Testis (tissue), 3 donors: ENCODE measurements around the gene SLC7A5. TPM values are rescaled to one million over a fixed set of nuclear protein-coding genes. Genes with fewer than 3 reads are reported as not detected.

Experiments
- DNase-seq: peaks from one replicate; pipeline ENCODE4 v3.0.0-alpha.2; 2019
- H3K27ac ChIP-seq, 2 donors: fragments of 200-600 bp; sonication (generic); one replicate each; pipeline ENCODE4 v1.5.1; 2019
- H3K27me3 ChIP-seq: fragments of 200-600 bp; sonication (generic); one replicate; pipeline ENCODE4 v1.5.1; 2019
- H3K36me3 ChIP-seq: fragments of 200-600 bp; sonication (generic); one replicate; pipeline ENCODE4 v1.5.1; 2017; ENCODE audit warnings: low read depth; ENCODE audit errors: missing control alignments
- H3K4me1 ChIP-seq: fragments of 200-600 bp; sonication (generic); one replicate; pipeline ENCODE4 v1.5.1; 2019
- H3K4me3 ChIP-seq, 2 donors: fragments of 200-600 bp; sonication (generic); one replicate each; pipeline ENCODE4 v1.5.1; 2017 to 2019
- H3K9me3 ChIP-seq: fragments of 200-600 bp; sonication (generic); one replicate; pipeline ENCODE4 v1.5.1; 2017
- POLR2A ChIP-seq: fragments of 450-650 bp; IDR thresholded peaks from one replicate; pipeline ENCODE4 v1.6.1; 2017; ENCODE audit warnings: antibody characterized with exemption, mild to moderate bottlenecking, moderate library complexity
- WGBS, 2 donors: methylation state at CpG; one replicate each; pipeline ENCODE4 v1.1.5; 2018; 5-methylcytosine and 5-hydroxymethylcytosine counted together
- intact Hi-C: fragments of 100-400 bp; cut with DNase I; formaldehyde crosslinking; loops from one replicate; pipeline ENCODE4 v1.15.1; 2023; ENCODE audit warnings: low total_unique reads
- polyA plus RNA-seq: library from polyadenylated mRNA; stranded (reverse); fragments of 350-450 nt; fragmentation: Illumina TruSeq; extraction: RNeasy Lipid Tissue Mini Kit (QIAGEN cat#74804); gene quantifications from one replicate; pipeline ENCODE4 v1.2.3, GENCODE V29; 2014; ENCODE audit warnings: low read depth, low replicate concordance; ENCODE audit not compliant: insufficient read depth
- total RNA-seq, 2 donors: library from RNA; depleted of rRNA; stranded (reverse); fragments of >200 nt; gene quantifications; one replicate each; pipeline ENCODE4 v1.2.3, GENCODE V29; 2016
- TF ChIP-seq, protein P1 (sequence below), 3 experiments: fragments of 450-650 bp in 2 of 3; fragments of 200-600 bp in 1 of 3; sonication (generic) in 1 of 3; IDR thresholded peaks; one replicate each; pipeline ENCODE4 v1.5.1; 2016 to 2019; ENCODE audit warnings: antibody characterized with exemption in 3 of 3, mild to moderate bottlenecking in 2 of 3, moderate library complexity in 1 of 3

SLC7A5 gene
- total and polyA plus RNA-seq, 3 donors from 2014 or later = 179 to 290 (median 263) TPM

GRCh38 chr16:87800497-87800896 is 68.8 kb downstream of the SLC7A5 start:
- H3K36me3 ChIP-seq = no peaks in the 10 kb centered on the region
- H3K27ac ChIP-seq = no peak overlapping the region
- no peaks in the 10 kb centered on the region for H3K9me3 ChIP-seq
- no peak overlapping the region for H3K4me3 ChIP-seq
- TF ChIP-seq, protein P1, sequence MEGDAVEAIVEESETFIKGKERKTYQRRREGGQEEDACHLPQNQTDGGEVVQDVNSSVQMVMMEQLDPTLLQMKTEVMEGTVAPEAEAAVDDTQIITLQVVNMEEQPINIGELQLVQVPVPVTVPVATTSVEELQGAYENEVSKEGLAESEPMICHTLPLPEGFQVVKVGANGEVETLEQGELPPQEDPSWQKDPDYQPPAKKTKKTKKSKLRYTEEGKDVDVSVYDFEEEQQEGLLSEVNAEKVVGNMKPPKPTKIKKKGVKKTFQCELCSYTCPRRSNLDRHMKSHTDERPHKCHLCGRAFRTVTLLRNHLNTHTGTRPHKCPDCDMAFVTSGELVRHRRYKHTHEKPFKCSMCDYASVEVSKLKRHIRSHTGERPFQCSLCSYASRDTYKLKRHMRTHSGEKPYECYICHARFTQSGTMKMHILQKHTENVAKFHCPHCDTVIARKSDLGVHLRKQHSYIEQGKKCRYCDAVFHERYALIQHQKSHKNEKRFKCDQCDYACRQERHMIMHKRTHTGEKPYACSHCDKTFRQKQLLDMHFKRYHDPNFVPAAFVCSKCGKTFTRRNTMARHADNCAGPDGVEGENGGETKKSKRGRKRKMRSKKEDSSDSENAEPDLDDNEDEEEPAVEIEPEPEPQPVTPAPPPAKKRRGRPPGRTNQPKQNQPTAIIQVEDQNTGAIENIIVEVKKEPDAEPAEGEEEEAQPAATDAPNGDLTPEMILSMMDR (IDR thresholded peaks at IDR 0.05) = no peak
- TF ChIP-seq POLR2A = no peak
- intact Hi-C loops = no loop called here
- no peaks in the 10 kb centered on the region for H3K4me1 ChIP-seq
- WGBS, 2 donors = 92 to 93% methylated on average over 5 to 6 of the region's 6 CpGs
- no peaks in the 10 kb centered on the region for H3K27me3 ChIP-seq
- DNase-seq = no peak

DNA sequence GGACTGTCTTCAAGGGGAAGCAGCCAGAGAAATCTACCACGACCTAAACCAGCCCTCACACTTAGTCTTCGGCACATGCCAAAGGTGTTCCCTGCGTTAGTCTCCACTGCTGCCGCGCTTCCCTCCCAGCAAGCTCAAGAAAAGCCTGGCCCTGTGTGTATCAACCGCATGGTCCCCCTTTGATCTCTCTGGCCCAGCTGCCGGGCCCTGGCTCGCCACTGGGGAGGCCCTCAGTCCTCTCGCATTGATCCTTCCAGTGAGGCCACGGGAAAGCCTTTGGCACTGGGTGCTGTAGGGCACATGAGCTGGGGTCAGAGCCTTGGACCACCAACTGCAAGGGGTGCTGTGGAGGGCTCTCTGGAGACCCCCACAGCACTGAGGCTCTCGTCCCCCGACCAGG is 74.0 kb downstream of the SLC7A5 start:
- no peaks in the 10 kb centered on the region for H3K9me3 ChIP-seq
- H3K27ac ChIP-seq = no peak overlapping the region
- H3K4me1 ChIP-seq = no peaks in the 10 kb centered on the region
- H3K27me3 ChIP-seq = no peaks in the 10 kb centered on the region
- no peaks in the 10 kb centered on the region for H3K36me3 ChIP-seq
- TF ChIP-seq, protein P1 (IDR thresholded peaks at IDR 0.05) = no peak
- TF ChIP-seq POLR2A = no peak
- no peak for DNase-seq
- H3K4me3 ChIP-seq = no peak overlapping the region
- WGBS, 2 donors = 95% methylated on average over 11 to 12 of the region's 12 CpGs
- intact Hi-C loops = no loop called here

DNA sequence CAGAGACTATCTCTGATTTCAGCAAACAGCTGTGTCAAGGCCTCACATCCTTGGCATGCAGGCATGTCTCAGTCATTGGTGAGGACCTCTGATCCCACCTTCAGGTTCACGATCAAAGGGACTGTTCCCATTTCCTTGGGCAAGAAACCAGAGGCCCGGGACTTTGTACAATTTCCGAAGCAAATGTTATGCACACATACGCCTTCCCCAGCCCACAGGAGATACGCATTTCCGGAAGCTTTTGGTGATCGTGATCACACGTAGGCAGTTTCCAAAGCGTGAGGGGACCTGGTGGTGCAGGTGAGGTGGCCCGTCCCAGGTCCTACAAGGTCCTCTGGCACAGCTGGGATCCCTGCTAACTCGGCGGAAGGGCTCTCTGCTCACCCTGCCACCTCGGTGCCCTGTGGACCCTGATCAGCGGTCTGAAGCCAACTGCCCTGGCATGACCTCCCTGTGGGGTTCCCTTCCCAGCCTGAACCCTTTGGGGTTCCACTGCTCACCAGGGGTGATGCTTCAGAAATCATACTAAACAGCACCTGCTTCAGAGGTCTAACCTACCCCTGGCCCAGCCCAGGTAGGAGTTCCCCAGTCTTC is 74.7 kb downstream of the SLC7A5 start:
- H3K27me3 ChIP-seq = no peaks in the 10 kb centered on the region
- no peaks in the 10 kb centered on the region for H3K4me1 ChIP-seq
- intact Hi-C loops = no loop called here
- TF ChIP-seq, protein P1 (IDR thresholded peaks at IDR 0.05) = no peak
- no peak for TF ChIP-seq POLR2A
- no peak overlapping the region for H3K4me3 ChIP-seq
- no peak overlapping the region for H3K27ac ChIP-seq
- DNase-seq = no peak
- H3K9me3 ChIP-seq = no peaks in the 10 kb centered on the region
- H3K36me3 ChIP-seq = no peaks in the 10 kb centered on the region
- 83 to 95% methylated on average over 11 to 14 of the region's 14 CpGs for WGBS, 2 donors

DNA sequence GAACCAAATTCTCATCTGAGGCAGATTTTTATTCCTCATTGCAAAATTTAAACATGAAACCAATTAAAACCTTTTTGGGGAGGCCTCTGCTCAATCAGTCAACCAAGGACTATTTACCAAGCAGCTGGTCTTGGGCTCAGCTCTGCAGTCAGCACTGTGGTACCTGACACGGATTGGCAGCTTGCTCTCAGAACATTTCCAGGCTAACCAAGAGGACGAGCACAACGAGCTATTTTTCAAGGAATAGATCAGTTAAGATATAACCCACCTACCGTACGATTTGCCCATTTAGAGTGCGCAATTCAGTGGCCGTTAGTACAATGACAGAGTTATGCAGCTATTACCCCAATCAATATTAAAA is 77.1 kb downstream of the SLC7A5 start:
- intact Hi-C loops = no loop called here
- Histone ChIP-seq H3K9me3 (no peaks in the 10 kb centered on the region), H3K36me3 (no peaks in the 10 kb centered on the region), H3K27me3 (no peaks in the 10 kb centered on the region), H3K4me3 (no peak overlapping the region), H3K4me1 (no peaks in the 10 kb centered on the region), H3K27ac (no peak overlapping the region)
- TF ChIP-seq POLR2A = no peak
- TF ChIP-seq, protein P1 (IDR thresholded peaks at IDR 0.05) = no peak
- WGBS, 2 donors = 93% methylated on average over 7 of the region's 7 CpGs
- no peak for DNase-seq
